HFFc6 (cell line): Measurements from ENCODE around the gene REXO5. TPM values are rescaled to one million over a fixed set of nuclear protein-coding genes. Genes with fewer than 3 reads are reported as not detected.

Experiments
- DNase-seq: peaks from one replicate; pipeline ENCODE4 v3.0.0-alpha.2; 2018
- H3K27ac Mint-ChIP-seq: 2 replicates; pipeline ENCODE4 v1.8.0; 2020; ENCODE audit warnings: mild to moderate bottlenecking, mixed read lengths
- H3K27me3 Mint-ChIP-seq: 2 replicates; pipeline ENCODE4 v1.8.0; 2021; ENCODE audit warnings: mild to moderate bottlenecking, moderate library complexity, mixed read lengths; ENCODE audit not compliant: insufficient read depth
- H3K36me3 Mint-ChIP-seq: 2 replicates; pipeline ENCODE4 v1.8.0; 2021; ENCODE audit warnings: low read depth, mixed read lengths
- H3K4me1 Mint-ChIP-seq: 2 replicates; pipeline ENCODE4 v1.8.0; 2020; ENCODE audit warnings: low read depth, mixed read lengths
- H3K4me3 Mint-ChIP-seq: 2 replicates; pipeline ENCODE4 v1.8.0; 2020; ENCODE audit warnings: mild to moderate bottlenecking, moderate library complexity, mixed read lengths
- H3K9me3 Mint-ChIP-seq: 2 replicates; pipeline ENCODE4 v1.8.0; 2020; ENCODE audit warnings: mild to moderate bottlenecking, mixed read lengths
- total RNA-seq, 6 experiments: library from RNA; stranded (reverse); fragmentation: NEBNext Ultra II Directional; extraction: Animal tissue kit (Norgen Biotek cat#: 25700); gene quantifications; 2 replicates in 1 of 6; 3 replicates in 5 of 6; pipeline ENCODE4 v1.2.3, GENCODE V29; 2021
- TF ChIP-seq, protein P1 (sequence below): fragments of 200-600 bp; sonication (generic); IDR thresholded peaks from 2 replicates; pipeline ENCODE4 v1.5.0; 2021; ENCODE audit warnings: antibody characterized with exemption, mild to moderate bottlenecking

REXO5 gene
- total RNA-seq, 6 experiments from 2014 or later, result 4.9 to 12.2 (median 9.6) TPM

DNA sequence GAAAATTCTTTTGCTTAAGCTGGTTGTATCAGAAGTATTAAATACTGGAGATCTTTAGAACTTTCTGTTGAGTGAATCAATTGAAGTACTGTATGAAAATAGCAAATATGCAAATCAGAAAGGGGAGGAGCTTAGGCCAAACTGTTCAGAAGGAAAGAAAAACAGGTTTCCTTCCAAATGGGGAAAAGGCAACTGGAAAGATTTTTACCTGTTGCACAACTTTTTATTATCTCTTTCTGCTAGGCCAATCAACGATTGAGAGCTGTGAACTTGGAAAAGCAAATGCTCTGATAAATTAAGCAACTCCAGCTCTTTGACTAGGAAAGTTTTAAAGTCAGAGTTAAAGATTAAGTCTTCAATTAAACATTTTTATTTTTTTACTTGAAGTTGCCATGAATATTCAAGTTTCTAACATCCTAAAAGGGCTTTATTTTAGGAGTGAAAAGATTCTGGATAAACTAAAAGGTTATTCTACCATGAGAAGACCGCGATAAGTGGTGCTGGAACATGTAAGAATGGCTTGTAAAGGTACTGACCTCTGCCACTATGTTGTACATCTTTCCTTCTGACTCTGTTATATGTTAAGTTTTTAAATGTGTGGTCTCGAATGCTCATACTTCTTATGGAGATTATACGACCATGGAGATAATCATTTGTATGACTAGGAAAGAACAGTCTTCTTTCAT lies 77.4 kb downstream of the REXO5 start:
- H3K4me1 Mint-ChIP-seq, result peaks cover 70% of the 10 kb centered on the region
- no peaks in the 10 kb centered on the region for H3K9me3 Mint-ChIP-seq
- no peak overlapping the region for H3K4me3 Mint-ChIP-seq
- H3K27me3 Mint-ChIP-seq, result no peaks in the 10 kb centered on the region
- TF ChIP-seq, protein P1, sequence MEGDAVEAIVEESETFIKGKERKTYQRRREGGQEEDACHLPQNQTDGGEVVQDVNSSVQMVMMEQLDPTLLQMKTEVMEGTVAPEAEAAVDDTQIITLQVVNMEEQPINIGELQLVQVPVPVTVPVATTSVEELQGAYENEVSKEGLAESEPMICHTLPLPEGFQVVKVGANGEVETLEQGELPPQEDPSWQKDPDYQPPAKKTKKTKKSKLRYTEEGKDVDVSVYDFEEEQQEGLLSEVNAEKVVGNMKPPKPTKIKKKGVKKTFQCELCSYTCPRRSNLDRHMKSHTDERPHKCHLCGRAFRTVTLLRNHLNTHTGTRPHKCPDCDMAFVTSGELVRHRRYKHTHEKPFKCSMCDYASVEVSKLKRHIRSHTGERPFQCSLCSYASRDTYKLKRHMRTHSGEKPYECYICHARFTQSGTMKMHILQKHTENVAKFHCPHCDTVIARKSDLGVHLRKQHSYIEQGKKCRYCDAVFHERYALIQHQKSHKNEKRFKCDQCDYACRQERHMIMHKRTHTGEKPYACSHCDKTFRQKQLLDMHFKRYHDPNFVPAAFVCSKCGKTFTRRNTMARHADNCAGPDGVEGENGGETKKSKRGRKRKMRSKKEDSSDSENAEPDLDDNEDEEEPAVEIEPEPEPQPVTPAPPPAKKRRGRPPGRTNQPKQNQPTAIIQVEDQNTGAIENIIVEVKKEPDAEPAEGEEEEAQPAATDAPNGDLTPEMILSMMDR, result no peak
- H3K27ac Mint-ChIP-seq, result peak overlapping the region; percentile 54
- DNase-seq, result no peak
- peaks cover 19% of the 10 kb centered on the region for H3K36me3 Mint-ChIP-seq

DNA sequence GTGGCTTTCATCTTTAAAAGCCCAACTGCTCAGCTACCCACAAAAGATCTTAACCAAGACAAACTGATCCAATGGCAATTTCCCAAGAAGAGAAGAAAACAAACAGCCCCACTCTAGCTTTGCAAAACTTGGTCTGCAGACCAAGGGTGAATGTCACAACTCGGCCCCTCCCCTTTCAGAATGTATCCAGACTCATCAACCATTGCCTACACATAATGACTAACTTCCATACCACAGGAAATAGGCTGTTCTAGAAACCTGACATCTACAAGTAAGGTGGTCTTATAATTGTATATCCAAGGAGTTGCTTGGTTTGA lies 77.9 kb downstream of the REXO5 start:
- no peak overlapping the region for H3K4me3 Mint-ChIP-seq
- TF ChIP-seq, protein P1, result no peak
- H3K27me3 Mint-ChIP-seq, result no peaks in the 10 kb centered on the region
- H3K9me3 Mint-ChIP-seq, result no peaks in the 10 kb centered on the region
- DNase-seq, result peak; percentile 69
- H3K4me1 Mint-ChIP-seq, result peaks cover 65% of the 10 kb centered on the region
- peaks cover 19% of the 10 kb centered on the region for H3K36me3 Mint-ChIP-seq
- peak overlapping the region; percentile 54 for H3K27ac Mint-ChIP-seq

DNA sequence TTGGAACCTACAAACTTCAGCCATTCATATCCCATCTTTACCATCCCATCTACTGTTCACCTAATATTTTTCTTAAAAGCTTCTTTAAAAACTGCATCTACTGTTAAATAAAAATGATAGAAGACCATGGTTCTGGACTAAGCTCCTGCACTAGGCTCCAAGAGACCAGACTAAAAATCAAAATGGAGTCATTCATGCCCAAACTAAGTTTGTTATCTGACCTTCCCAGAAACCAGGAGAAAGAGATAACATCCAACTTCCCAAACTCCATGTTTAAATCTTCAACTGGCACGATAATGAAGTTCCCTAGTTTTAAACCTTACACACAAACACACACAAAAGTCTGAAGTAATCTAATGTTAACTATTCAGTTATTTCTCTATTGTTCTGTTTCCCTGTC lies 80.0 kb downstream of the REXO5 start:
- peaks cover 24% of the 10 kb centered on the region for H3K36me3 Mint-ChIP-seq
- H3K4me1 Mint-ChIP-seq, result peaks cover 58% of the 10 kb centered on the region
- TF ChIP-seq, protein P1, result no peak
- peaks cover 2% of the 10 kb centered on the region; the same call in 1 of the 2 replicates for H3K27me3 Mint-ChIP-seq
- no peak overlapping the region for H3K27ac Mint-ChIP-seq
- H3K4me3 Mint-ChIP-seq, result no peak overlapping the region
- no peaks in the 10 kb centered on the region for H3K9me3 Mint-ChIP-seq
- DNase-seq, result no peak

DNA sequence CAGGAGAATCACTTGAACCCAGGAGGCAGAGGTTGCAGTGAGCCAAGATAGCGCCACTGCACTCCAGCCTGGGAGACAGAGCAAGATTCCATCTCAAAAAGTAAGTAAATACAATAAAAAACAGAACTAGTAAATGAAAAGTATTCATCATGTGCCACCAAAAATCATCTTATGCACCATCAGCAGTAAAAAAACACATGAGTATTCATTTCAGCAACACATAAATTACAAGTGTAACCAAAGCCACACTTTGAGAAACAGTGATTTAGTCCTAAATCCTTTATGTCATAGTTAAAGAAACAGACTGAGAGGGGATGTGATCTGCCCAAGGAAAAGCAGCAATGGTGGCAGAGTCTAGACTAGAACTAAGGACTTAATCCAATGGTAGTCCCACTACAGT lies 80.9 kb downstream of the REXO5 start:
- TF ChIP-seq, protein P1, result no peak
- Mint-ChIP-seq H3K9me3 (no peaks in the 10 kb centered on the region), H3K4me1 (peaks cover 54% of the 10 kb centered on the region), H3K27ac (no peak overlapping the region), H3K4me3 (no peak overlapping the region), H3K36me3 (peaks cover 29% of the 10 kb centered on the region), H3K27me3 (peaks cover 2% of the 10 kb centered on the region; the same call in 1 of the 2 replicates)
- no peak for DNase-seq

DNA sequence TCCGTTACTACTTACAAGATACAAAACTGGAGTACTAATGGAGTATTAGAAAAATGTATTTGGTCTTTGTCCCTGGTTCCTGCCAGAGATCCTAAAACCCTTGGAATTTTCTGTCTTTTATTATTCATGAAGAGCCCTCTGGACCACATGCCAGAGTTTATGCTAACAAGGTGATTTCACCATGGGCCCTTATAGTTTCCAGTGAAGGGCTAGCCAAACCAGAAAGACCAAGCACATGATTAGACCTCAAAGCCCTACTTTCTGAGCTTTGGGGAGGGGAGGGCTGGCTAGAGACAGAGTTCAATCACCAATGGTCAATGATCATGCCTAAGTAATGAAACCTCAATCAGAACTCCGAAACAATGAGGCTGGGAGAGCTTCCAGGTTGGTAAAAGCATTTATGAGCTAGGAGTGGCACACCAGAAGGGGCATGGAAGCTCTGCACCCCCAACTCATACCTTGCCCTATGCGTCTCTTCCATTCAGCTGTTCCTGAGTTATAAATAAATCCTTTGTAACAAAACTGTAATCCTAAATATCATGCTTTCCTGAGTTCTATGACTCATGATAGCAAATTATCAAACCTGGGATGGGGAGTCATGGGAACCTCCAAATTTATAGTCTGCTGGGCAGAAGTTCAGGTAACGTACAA lies 83.4 kb downstream of the REXO5 start:
- Mint-ChIP-seq H3K36me3 (peaks cover 26% of the 10 kb centered on the region), H3K4me1 (peaks cover 48% of the 10 kb centered on the region), H3K9me3 (no peaks in the 10 kb centered on the region), H3K4me3 (peak overlapping the region; percentile 21; the same call in 1 of the 2 replicates), H3K27me3 (peaks cover 2% of the 10 kb centered on the region; the same call in 1 of the 2 replicates), H3K27ac (peak overlapping the region; percentile 17; the same call in 1 of the 2 replicates)
- TF ChIP-seq, protein P1, result no peak
- no peak for DNase-seq
